HG02840 (cell line): ENCODE results near the gene RAB8A.

Experiments used
- ATAC-seq: cut with Tn5 transposase; IDR thresholded peaks from one replicate; pipeline ENCODE4 v1.9.1; 2021; ENCODE audit warnings: mild to moderate bottlenecking, moderate library complexity, moderate number of reproducible peaks; ENCODE audit not compliant: unreplicated experiment, low FRiP score

Gene RAB8A

DNA sequence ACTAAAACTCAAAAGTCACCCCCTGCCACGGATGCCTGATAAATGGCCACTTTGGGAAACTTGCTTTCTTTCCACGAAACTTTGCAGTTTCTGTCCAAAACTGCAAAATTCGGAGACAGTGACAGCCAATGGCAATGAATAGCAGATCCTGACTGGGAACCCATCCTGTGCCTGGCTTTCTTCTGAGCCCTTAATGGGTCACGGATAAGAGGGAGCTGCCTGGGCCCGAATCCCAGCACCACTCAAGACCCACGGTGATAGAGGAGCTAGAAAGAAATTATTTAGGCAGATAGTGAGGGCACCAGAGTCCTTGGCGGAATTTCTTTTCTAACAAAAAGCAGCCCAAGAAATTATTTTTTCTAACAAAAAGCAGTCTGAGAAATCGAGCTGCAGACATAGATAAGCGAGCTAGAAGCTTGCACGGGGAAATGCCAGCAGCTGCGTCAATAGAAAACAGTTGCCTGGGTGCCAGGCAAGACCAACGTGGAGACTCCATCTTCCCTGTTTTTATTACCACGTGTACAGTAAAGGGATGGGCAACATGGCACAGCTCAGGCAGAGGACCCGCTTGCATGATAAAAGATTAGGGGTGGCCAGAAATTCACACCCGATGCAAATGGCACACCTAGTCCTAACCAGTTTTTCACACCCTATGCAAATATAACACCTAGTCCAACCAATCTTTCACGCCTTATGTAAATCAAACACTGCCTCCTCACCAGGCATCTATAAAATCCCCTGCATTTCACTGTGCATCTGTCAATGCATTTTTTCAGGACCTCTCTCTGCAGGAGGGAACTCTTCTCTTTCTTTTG lies 24.7 kb downstream of the RAB8A start:
- no peak for ATAC-seq

DNA sequence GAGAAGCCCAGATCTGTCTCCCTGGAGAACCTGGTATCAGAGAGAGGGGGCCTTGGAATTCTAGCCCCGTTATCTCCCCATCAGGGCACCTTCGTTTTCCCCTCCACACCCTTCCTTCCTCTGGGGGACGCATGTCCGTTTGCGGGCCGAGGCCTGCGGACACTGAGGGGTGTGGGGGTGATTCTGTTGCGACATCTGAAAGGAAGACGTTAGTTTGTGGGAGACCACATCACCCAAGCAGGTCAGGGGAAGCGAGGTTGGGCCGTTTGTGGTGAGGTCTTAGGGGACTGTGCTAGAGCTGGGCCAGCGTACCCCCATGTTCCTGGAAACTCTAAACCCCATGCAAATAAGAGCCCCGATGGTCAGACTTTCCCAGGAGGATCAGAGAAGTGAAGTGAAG lies 28.1 kb downstream of the RAB8A start:
- no peak for ATAC-seq

DNA sequence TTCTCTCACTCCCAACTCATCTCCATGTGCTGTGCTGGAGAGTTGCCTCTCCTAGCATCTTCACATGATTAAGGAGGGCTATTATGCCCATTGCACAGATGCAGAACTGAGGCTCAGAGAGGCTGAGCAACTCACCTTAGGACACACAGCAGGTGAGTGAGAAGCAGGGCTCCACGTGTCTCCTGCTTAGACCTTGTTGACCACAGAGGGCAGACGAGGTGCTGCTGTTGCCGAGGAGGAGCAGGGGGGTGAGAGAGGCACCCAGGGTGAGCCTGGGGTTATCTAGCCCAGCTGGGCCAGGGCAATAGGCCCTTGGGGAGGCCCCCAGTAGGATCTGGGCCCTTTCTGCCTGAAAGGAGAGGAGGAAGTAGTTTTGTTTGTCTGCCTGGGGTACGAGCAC lies 29.4 kb downstream of the RAB8A start:
- no peak for ATAC-seq

DNA sequence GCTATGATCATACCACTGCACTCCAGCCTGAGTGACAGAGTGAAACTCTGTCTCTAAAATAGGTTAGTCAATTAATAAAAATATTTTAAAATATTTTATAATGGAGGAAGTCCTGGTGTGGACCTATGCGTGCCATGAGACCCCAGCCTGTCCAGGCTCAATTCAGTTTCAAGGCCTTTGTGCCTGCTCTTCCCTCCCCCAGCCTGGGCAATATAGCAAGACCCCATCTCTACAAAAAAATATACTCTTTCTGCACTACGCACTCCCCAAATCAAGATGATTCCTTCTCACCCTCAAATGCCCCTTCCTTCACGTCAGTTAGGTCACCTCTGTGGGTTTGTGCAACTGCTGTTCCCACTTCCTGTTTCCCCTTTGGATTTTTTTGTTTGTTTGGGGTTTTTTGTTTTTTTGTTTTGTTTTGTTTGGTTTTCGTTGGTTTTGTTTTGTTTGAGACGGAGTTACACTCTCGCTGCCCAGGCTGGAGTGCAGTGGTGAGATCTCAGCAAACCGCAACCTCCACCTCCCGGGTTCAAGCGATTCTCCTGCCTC lies 30.4 kb downstream of the RAB8A start:
- no peak for ATAC-seq

DNA sequence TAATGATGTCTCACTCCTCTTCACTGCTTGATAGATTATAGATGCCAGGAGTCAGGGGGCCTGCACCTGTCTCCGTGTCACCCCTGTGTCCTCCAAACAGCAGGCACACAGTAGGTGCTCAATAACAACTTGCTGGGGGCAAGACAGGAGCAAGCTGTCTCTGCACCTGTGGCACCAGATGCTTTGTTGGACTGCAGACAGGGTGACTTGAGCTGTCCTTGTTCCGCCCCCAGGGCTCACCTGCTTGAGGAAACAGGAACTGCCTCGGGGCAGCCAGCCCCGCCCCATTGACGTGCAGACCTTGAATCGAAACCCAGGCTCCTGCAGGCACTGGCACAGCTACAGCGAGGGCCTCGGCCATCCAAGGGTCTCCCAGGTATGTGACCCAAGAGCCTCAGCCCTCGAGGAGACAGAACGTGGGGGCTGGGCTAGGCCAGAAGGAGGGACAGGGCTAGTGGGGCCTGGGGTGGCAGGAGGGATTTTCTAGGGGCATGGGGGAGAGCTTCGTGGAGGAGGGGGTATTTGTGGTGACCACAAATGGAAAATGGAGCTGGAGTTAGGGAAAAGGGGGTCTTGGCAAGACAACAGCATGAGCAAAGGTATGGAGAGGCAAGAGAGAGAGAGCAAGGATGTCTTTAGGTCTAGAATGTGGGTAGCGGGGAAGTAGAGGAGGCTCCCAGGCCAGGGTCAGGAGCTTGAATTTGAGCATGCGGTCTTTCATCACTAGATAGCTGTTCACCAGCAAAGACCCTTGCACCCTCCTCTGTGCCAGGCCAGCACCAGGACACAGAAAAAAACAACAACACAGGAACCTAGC lies 31.9 kb downstream of the RAB8A start, which contains the start of gene HSH2D:
TSS of gene HSH2D (plus strand) at position 287 of the 817 bp plus-strand sequence. CDS start 5,066 bp downstream, outside the sequence.
- peak; percentile 51 for ATAC-seq

DNA sequence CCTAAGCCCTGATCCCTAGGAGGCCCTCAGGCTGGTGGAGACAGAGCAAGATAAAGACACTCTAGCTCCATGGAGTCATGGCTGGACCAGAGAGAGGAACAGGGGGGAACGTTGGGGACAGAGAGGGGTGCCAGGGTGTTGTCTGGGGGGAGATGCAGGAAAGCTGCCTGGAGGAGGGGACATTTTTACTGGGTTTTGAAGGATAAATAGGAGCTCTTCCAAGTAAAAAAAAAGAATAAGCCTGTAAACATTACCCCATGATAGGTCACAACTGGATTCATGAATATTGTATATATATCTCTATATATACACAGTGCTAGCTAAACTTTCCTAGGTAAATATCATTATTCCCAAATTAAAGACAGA lies 32.5 kb downstream of the RAB8A start:
- no peak for ATAC-seq

DNA sequence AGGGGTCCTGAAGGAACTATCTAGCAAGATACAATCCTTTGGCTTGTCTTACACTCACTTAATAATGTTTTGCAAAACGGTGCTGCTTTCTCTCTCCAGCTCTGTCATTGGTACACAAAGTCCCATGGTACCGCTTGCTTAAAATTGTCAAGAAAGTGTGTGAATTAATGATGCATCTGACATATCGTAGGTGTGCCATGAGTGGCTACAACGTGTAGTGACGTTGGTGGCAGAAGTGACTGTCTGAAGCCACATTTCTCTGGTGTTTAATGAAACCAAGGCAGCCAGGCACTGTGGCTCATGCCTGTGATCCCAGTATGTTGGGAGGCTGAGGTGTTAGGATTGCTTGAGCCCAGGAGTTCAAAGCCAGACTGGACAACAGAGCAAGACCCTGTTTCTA lies 34.4 kb downstream of the RAB8A start:
- no peak for ATAC-seq

DNA sequence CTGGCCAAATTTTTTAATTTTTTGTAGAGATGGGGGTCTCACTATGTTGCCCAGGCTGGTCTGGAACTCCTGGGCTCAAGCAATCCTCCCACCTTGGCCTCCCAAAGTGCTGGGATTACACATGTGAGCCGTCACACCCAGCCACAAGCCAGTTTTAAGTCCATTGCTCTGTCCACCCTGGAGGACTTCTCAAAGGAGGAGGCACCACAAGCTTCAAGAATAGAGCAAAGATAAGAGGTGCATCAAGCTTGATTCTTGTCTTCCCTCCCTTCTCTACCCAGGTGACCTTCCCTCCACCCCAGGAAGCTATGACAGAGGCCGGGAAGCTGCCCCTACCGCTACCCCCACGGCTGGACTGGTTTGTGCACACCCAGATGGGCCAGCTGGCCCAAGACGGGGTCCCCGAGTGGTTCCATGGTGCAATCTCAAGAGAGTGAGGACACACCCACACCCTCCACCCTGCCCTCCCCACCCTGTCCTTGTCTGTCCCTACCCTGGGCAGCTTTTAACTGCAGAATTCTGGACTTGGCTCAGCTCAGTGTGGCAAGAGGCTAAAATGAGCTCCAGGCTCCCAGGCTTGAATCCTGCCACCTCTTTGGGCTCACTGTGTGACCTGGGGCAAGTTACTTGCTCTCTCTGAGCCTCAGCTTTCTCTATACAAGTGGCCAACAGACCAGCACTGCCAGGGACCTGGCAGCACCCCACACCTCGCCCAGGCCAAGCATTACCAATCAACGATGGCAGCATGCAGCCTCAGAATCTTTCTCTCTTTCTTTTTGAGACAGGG lies 36.9 kb downstream of the RAB8A start:
- no peak for ATAC-seq

DNA sequence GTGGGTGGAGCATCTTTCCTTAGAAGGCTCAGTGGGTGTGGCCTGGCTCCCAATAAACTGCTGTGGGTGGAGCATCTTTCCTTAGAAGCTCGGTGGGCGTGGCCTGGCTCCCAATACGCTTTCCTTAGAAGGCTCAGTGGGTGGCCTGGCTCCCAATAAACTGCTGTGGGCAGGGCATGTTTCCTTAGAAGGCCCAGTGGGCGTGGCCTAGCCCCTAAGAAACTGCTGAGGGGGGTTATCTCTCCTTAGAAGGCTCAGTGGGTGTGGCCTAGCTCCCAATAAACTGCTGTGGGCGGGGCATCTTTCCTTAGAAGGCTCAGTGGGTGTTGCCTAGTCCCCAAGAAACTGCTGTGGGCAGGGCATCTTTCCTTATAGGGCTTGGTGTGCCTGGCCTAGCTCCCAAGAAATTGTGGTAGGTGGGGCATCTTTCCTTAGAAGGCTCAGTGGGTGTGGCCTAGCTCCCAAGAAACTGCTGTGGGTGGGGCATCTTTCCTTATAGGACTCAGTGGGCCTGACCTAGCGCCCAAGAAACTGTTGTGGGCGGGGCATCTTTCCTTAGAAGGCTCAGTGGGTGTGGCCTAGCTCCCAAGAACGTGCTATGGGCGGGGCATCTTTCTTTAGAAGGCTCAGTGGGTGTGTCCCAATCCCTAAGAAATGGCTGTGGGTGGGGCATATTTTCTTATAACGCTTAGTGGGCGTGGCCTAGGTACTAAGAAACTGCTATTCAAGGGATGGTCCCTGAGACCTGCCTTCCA lies 42.1 kb downstream of the RAB8A start:
- ATAC-seq = no peak

DNA sequence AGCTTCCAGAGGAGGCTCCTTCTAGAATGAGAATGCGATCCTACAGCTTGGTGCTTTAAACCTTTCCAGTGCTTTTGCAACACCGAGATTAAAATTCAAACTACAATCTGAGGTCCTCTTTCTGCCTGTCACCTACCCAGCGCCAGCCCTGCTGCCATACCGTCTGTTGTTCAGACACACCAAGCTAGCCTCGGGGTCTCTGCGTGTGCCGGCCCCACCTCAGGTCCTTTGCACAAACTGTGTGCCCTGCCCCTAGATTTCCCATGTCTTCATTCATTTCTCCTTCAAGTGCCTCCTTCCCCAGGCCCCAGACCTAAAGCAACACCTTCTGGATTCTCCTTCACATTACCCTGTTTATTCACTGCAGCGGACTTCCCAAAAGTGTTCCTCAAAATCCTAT lies 42.9 kb downstream of the RAB8A start:
- ATAC-seq = no peak

DNA sequence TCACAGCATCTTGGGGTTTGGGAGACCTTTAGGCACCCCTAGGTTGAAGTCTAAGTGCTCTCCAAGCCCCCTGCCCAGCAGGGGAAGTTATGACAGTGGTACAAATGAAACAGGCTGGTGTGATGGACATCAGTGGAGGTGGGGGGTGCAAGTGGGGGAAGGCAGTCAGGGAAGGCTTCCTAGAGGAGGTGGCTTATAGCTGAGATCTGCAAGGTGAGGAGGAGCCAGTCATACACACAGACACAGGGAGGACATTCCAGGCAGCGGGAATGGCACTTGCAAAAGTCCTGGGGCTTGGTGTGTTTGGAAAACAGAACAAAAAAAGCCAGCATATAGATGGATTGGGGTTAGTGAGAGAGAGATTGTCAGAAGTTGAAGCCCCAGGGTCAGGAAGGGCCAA lies 43.4 kb downstream of the RAB8A start:
- no peak for ATAC-seq

DNA sequence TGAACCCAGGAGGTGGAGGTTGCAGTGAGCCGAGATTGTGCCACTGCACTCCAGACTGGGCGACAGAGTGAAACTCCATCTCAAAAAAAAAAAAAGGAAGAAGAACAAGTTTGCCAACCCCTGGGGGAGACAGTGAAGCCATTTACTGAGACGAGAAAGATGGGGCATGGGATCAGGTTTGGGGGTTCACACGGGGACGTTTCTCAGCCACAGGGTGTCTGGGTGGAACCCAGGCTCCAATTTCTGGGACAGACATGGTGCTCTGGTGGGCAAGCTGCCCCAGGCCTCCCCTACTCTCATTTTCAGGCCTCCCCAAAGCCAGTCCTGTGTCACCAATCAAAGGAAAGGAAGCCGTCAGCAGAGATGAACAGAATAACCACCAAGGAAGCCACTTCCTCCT lies 45.2 kb downstream of the RAB8A start:
- no peak for ATAC-seq

DNA sequence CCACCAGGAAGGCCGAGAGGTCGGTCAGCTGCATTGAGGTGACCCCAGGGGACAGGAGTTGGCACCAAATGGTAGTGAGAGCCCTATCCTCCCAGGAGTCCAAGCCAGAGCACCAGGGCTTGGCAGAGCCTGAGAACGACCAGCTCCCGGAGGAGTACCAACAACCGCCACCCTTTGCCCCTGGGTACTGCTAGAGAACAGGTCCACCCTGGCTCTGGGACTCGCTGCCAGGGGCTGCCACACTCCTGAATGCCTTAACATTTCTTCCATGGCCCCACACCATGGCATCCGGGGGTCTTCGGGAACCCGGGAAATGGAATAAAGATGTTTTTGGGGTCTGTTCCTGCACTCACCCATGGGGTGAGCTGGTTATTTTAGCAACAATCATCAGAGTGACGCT lies 45.9 kb downstream of the RAB8A start:
- no peak for ATAC-seq

DNA sequence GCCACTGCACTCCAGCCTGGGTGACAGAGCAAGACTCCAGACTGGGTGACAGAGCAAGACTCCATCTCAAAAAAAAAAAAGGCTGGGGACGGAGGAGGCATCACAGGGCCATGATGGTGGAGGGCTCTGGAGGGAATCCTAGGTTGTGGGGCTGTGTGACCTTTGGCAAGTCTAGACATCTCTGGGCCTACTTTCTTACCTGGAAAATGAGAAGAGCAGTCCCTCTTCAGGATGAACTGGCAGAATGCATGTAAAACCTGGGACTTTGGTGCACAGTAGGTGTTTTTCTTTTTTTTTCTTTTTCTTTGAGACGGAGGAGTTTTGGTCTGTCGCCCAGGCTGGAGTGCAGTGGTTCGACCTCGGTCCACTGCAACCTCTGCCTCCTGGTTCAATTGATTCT lies 48.0 kb downstream of the RAB8A start:
- no peak for ATAC-seq

DNA sequence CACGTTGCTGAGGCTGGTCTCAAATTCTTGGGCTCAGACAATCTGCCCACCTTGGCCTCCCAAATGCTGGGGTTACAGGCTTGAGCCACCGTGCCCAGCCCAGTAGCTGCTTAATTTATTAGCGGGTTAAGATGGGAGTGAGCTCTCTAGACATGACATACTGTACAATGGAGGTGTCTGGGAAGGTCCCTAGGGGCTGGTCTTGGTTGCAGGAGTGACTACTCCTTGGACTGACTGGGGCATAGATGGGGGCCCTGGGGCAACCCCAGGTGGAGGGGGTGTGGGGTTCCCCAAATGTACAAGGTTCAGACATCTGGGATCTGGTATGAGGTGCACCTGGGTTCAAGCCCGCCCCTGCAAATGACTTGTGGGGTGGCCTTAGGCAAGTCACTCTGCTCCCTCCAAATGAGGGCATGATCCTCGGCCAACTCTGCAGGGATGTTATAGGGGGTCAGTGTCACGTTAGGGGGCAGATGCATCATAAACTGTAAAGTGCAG lies 48.8 kb downstream of the RAB8A start:
- ATAC-seq = no peak

DNA sequence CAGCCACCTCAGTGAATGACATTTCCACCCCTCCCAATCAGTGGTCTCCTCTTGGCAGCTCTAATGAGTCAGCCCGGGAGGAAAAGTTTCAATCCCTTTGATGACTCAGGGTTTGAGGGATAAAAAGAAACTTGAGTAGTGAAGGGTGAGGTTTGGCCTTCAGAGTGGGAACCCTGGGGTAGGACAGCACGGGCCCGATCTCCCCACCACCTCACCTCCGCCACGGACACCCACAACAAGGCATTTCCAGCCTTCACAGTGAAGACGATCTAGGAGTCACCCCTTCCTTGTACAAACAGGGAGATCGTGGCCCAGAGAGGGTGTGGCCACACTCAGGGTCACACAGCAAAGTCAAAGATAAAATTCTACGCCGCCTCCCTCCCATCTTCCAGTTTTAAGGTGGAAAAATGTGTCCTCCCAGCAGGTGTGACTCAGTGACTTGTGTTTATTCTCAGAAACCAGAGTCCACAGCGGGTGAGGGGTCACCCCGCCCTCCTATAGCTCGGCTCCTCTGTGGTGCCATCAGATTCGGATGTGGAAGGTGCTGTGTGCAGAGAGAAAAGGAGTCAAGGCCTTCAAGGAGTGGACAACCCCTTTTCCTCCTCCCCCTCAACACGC lies 49.4 kb downstream of the RAB8A start:
- ATAC-seq = no peak

DNA sequence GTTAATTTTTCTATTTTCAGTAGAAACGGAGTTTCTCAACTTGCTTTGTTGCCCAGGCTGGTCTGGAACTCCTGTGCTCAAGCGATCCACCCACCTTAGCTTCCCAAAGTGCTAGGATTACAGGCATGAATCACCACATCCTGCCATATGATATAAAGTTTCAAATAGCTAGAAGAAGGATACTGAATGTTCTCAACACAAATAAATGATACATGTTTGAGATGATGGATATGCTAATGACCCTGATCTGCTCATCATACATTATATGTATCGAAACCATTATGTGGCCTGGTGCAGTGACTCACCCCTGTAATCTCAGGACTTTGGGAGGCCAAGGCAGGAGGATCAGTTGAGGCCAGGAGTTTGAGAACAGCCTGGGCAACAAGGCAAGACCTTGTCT lies 50.2 kb downstream of the RAB8A start:
- no peak for ATAC-seq

DNA sequence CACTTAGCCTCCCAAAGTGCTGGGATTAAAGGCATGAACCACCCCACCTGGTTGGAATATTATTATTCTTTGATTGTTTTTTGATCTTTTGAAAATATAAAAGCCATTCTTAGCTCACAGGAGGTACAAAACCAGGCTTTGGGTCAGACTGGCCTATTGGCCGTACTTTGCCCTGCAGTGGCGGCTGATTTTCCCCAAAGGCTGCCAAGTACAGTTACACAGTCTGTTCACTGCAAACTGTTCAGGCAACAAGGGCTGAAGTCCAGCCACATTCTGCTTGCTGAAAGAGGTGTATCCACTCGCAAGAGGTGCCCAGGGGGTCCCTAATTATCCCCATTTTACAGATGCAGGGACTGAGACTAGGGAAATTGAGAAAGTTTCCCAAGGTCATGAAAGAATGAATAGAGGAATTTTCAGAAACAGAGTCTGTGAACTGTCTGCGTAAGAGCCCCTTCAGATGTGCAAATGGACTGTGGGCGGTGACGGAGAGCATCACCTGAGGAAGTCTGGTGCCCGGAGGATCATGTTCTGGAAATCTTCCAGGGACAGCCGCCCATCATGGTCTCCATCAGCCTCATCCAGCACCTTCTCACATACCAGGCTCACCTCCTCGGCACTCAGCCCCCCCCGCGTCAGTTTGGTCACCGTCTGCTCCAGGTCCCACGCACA lies 52.7 kb downstream of the RAB8A start:
- no peak for ATAC-seq

DNA sequence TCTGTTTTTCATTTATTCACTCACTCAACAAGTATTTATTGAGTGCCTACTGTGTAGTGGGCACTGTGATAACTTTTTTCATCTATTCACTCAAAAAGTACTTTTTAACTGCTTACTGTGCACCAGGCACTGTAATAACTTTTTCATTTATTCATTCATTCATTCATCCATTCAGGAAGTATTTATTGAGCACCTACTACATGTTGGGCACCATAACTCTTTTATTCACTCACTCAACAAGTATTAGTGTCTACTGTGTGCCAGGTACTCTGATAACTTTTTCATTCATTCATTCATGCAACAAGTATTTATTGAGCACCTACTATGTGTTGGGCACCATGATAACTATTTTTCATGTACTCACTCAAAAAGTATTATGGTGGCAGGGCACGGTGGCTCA lies 54.7 kb downstream of the RAB8A start:
- ATAC-seq = no peak
